ENCODE measurements around the gene TSPAN3.

Gene TSPAN3

GRCh38 chr15:77032647-77033416 lies 38.1 kb downstream of the TSPAN3 start:
- DNase-seq = no peak

- no peak for DNase-seq
These were observed 38.8 kb downstream of the TSPAN3 start for GRCh38 chr15:77032052-77032646.

DNA sequence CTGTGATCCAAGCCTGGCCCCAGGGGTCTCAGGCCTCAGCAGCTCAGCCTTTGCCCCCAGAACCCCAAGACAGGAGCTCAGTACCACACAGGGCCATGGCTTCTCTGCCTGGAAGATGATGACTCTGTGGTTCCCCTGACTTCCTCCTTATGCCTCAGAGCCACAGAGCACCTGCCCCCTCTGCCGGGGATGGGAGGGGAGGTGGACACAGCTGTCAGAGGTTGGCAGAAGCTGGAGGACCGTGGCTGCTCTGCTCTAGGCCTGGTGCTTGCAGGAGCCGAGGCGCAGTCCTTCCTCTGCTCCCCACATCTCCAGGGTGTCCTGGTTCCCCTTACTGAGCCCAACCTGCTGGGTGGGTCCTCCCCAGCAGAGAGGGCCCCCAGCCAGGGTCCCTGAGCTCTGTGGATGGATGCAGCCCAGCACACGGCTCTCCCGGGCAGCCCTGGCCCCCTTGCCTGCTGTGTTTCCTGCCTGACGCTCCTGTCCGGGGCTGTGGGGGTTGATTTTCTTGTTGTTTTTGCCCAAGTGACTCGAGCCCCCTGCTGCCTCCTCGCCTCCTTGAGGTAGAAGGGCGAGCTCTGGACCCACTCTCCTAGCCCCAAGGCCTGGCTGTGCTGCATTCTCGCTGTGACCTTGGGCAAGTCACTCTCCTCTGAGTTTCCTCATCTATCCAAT lies 39.4 kb downstream of the TSPAN3 start:
- DNase-seq = peak; percentile 0

- no peak for DNase-seq
These were observed 40.0 kb downstream of the TSPAN3 start for GRCh38 chr15:77030928-77031375.

DNA sequence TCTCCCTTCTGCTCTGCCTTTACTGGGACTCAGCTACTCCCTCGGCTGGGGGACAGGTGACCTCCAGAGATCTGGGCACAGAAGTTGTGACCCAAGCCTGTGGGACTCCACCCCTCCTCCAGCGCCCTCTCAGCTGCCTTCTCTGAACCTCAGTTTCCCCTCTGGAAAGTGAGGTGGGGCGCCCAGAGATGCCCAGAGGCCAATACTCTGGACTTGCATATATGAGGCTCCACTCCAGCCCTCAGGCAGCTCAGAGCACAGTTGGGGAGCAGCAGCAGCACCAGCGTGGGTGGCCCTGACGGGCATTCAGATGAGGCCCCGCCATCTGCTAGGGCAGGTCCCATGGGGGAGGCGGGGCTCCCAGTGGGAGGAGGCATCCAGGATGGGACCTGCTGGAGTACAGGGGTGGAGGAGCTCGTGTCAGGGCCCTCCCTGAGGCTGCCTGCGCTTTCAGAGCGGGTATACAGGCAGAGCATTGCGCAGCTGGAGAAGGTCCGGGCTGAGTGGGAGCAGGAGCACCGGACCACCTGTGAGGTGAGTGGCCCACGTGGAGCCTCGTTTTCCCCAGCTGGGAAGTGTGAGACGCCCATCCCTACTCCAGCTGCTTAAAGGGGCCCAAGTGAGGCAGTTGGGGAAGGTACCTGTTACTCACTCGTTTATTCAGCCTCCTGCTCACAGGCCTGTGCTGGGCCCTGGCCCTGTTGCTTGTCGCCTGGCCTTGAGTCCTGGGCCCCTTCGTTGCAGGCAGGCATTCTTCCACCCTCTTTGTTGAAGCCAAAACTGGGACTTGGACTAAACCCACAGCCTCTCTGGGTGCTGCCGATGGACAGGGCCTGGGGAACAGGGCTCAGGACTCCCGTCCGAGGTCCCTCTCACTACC lies 40.6 kb downstream of the TSPAN3 start:
- peak; percentile 0 for DNase-seq

GRCh38 chr15:77029166-77030047 lies 41.5 kb downstream of the TSPAN3 start:
- DNase-seq = peak; percentile 0

DNA sequence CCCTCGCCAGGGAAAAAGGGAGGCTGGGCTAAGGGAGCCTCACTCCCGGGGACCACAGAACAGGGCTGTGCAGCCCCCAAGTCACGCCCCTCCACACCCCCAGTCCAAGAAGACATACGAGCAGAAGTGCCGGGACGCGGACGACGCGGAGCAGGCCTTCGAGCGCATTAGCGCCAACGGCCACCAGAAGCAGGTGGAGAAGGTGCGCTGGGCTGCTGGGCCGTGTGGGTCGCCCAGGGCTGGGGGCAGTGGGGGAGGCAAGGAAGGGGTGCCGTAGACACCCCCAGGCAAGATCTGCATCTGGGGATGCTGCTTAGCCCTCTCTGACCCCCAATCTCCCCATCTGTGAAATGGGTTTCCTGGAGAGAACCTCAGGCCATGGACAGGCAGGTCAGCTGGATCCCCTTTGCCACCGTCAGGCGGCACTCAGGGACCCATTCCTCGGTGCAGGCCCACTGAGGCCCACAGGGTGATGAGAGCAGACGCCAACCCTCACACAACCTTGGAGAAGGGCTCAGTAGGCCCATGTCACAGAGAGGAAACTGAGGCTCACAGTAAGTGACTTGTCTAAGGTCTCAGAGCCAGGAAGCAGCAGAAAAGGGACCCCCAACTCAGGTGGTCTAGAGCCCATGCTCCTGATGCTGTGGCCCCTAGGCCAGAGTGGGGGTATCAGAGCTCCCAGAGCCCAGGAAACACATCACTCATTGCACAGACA lies 42.3 kb downstream of the TSPAN3 start:
- DNase-seq = no peak

DNA sequence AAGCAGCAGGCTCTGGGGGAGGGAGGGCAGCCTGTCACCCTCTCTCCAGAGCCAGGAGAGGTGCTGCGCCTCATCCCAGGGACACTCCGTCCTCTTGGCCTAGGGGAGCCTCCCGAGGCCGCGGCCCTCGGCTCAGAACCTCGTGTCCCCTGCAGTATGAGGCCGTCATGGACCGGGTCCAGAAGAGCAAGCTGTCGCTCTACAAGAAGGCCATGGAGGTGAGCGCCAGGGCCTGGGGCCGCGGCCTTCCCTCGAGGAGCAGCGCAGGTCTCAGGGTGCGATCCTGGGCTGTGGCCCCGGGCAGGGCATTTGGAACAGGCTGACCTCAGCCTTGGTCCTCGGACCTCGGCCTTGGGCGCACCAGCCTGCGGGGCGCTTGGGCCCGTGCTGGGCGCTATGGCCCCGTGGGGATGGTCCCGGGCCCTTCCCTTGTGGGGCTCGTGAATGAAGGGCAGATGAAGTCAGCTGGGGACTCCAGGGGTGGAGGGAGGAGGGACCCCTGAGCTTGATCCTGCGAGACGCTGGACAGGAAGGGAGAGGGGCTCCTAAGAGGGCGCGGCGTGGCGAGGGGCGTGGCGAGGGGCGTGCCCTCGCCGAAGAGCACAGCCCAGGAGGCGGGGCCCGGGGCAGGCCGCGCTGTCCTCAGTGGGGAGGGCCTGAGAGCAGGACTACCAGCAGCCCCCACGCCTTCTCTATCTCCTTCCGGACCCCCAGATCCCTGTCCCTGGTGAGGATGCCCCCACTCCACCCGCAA lies 43.0 kb downstream of the TSPAN3 start:
- no peak for DNase-seq

GRCh38 chr15:77027111-77027696 lies 43.7 kb downstream of the TSPAN3 start:
- no peak for DNase-seq

- no peak for DNase-seq
These were observed 44.3 kb downstream of the TSPAN3 start for GRCh38 chr15:77026501-77027110.

DNA sequence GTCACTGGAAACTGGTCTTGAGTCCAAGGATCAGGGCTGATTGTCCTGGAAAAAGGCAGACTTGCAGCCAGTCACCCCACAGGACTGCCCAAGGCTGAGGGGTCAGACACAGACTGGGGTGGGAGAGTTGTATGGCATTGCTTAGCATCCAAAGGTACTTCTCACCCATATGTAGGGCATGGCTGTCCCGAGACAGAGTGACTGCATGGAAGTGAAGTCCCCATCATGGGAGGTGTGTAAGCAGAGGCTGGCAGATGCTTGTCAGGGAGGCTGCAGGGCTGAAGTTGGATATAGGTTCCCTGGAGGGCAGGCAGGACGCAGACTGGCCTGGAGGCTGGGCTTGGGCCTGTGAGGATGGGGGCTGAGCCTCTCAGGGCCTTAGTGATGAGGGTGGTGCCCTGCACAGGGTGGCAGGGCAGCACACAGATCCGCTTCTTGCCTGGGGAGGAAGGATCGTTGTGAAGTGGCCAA lies 44.9 kb downstream of the TSPAN3 start:
- DNase-seq = no peak

- DNase-seq = no peak
These were observed 45.6 kb downstream of the TSPAN3 start for GRCh38 chr15:77025083-77025901.

DNA sequence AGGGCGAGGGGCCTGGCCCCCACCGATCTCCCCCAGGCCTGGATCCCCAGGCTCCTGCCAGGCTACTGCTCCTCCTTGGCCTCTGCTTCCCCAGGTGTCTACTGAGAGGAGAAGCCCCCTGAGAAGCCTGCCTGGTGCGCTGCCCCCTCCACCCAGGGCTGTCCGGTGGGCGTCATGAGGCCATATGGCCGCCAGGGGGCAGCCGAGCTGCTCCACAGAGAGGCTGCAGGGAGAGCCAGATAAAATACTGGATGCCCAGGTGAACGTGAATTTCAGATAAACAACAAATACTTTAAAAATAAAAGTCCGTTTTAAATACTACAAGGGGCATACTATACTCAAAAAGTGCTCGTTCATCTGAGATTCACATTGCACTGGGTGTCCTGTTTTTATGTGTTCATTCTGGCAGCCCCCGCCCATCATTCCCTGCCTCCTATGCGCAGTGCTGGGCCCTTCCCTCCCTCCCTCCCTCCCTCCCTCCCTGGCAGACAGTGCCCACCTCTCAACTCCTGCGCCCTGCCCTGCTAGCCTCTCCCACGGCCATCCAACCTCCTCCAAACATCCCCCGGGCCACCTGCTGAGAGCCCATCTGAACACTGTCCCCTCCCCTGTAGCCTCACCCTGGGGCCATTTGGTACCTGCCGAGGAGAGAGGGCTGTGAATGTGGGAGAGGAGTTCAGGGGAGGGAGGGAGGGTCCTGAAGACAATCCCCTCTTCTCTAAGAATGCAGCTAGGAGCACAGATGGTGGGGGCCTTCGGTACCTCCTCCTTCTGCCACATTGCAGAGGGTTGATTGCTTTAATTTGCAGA lies 46.4 kb downstream of the TSPAN3 start:
- peak; percentile 46 for DNase-seq

- no peak for DNase-seq
These were observed 47.2 kb downstream of the TSPAN3 start for GRCh38 chr15:77023576-77024272.

GRCh38 chr15:77022646-77023575 lies 48.0 kb downstream of the TSPAN3 start:
- no peak for DNase-seq
